ENCODE results near the gene RAC2.
A peak's percentile ranks its signal among the peaks of the same experiment; 100 is the strongest.

Gene RAC2

DNA sequence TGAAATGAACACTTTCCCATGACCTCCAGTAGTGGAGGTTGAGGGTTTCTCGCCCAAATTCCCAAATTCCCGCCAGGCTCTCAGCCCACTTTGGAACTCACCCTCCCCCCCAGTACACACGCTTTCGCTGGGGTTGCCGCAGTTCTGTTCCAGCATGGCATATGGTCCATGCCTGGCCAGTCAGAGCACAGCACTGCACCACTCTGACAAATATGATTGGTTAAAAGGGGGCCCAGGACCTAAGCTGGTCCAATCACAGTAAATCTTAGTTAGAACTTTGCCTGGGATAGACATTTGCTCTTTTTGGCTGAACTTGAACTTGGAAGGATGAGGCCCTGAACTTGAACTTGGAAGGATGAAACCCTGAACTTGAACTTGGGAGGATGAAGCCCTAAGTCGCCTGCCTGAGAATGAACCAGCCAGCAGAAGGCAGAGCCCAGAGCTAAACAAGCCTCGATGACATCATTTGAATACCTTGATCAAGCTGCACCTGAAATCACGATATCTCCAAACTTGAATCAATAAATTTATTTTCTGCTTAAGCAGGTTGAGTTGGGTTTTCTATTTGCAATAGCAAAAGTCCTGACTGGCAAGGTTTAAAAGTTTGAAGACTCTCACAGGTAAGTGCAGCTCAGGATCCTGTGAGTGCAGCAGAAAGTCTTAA is 19.2 kb downstream of the RAC2 start:
- H3K27ac ChIP-seq = peak overlapping the region; percentile 46; the same call in 1 of the 2 replicates
- peaks cover 90% of the 10 kb centered on the region for H3K4me1 ChIP-seq (ENCODE audit: low read depth, poor library complexity, severe bottlenecking)

DNA sequence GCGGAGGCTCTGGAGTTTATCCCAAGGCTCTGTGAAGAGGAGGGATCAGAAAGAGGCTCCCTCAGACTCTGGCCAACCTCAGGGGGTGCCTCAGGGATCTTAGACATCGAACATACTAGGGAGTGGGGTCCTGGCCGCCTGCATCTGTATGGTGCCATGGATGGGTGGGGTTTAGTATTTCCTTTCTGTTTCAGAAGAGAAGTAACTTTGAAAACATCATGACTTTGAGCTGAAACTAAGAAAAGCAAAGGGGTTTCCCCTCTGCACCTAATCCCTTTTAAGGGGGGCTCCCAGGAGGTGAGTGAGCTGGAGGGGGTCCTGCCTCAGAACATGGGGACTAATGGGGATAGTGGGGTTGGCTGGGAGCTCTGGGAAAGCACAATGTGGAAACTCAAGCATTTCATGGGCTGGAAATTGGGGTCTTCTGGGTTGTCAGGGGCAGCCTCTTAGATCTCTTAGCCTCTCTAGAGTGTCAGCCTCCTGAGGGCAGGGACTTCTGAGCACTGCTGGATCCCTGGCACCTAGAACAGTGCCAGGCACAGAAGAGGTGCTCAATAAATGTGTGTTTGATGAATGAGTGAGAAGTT is 20.0 kb downstream of the RAC2 start:
- no peak overlapping the region for H2AFZ ChIP-seq (ENCODE audit: low read depth)
- no peak overlapping the region for H3K4me3 ChIP-seq (IDR thresholded peaks at IDR 0.05; ENCODE audit: insufficient read depth, low read depth, low read length)
- peak overlapping the region; percentile 46 for H3K27ac ChIP-seq
- no peaks in the 10 kb centered on the region for H3K27me3 ChIP-seq (ENCODE audit: insufficient read depth, low read depth)
- H3K4me1 ChIP-seq (ENCODE audit: low read depth, poor library complexity, severe bottlenecking) = peaks cover 90% of the 10 kb centered on the region
- TF ChIP-seq, protein P1, sequence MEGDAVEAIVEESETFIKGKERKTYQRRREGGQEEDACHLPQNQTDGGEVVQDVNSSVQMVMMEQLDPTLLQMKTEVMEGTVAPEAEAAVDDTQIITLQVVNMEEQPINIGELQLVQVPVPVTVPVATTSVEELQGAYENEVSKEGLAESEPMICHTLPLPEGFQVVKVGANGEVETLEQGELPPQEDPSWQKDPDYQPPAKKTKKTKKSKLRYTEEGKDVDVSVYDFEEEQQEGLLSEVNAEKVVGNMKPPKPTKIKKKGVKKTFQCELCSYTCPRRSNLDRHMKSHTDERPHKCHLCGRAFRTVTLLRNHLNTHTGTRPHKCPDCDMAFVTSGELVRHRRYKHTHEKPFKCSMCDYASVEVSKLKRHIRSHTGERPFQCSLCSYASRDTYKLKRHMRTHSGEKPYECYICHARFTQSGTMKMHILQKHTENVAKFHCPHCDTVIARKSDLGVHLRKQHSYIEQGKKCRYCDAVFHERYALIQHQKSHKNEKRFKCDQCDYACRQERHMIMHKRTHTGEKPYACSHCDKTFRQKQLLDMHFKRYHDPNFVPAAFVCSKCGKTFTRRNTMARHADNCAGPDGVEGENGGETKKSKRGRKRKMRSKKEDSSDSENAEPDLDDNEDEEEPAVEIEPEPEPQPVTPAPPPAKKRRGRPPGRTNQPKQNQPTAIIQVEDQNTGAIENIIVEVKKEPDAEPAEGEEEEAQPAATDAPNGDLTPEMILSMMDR (conservative IDR thresholded peaks at IDR 0.05; ENCODE audit: low read depth, low read length) = no peak
- no peaks in the 10 kb centered on the region for H4K20me1 ChIP-seq (ENCODE audit: insufficient read depth)
- no peak overlapping the region for H3K9ac ChIP-seq
- peaks cover 3% of the 10 kb centered on the region; the same call in 1 of the 2 replicates for H3K79me2 ChIP-seq (ENCODE audit: insufficient read depth, low read depth)
- H3K4me2 ChIP-seq = peak overlapping the region; percentile 53
- H3K36me3 ChIP-seq (ENCODE audit: insufficient read depth) = peaks cover 5% of the 10 kb centered on the region; the same call in 1 of the 2 replicates

More for the DNA sequence above, 19.2 kb downstream of the RAC2 start:
- Histone ChIP-seq H4K20me1 (ENCODE audit: insufficient read depth) (no peaks in the 10 kb centered on the region), H3K27me3 (ENCODE audit: insufficient read depth, low read depth) (no peaks in the 10 kb centered on the region), H3K4me2 (peak overlapping the region; percentile 53; the same call in 1 of the 2 replicates), H3K4me3 (IDR thresholded peaks at IDR 0.05; ENCODE audit: insufficient read depth, low read depth, low read length) (no peak overlapping the region), H3K36me3 (ENCODE audit: insufficient read depth) (peaks cover 5% of the 10 kb centered on the region; the same call in 1 of the 2 replicates), H3K79me2 (ENCODE audit: insufficient read depth, low read depth) (peaks cover 11% of the 10 kb centered on the region; the same call in 1 of the 2 replicates), H3K9ac (no peak overlapping the region), H2AFZ (ENCODE audit: low read depth) (no peak overlapping the region)
- TF ChIP-seq, protein P1 (conservative IDR thresholded peaks at IDR 0.05; ENCODE audit: low read depth, low read length) = no peak

GRCh38 chr22:37222440-37222971 is 21.6 kb downstream of the RAC2 start:
- H4K20me1 ChIP-seq (ENCODE audit: insufficient read depth) = no peaks in the 10 kb centered on the region
- peak overlapping the region; percentile 9; the same call in 1 of the 2 replicates for H3K4me2 ChIP-seq
- TF ChIP-seq, protein P1 (conservative IDR thresholded peaks at IDR 0.05; ENCODE audit: low read depth, low read length) = no peak
- H3K79me2 ChIP-seq (ENCODE audit: insufficient read depth, low read depth) = no peaks in the 10 kb centered on the region
- peaks cover 5% of the 10 kb centered on the region; the same call in 1 of the 2 replicates for H3K36me3 ChIP-seq (ENCODE audit: insufficient read depth)
- H3K27me3 ChIP-seq (ENCODE audit: insufficient read depth, low read depth) = no peaks in the 10 kb centered on the region
- peaks cover 89% of the 10 kb centered on the region for H3K4me1 ChIP-seq (ENCODE audit: low read depth, poor library complexity, severe bottlenecking)
- H3K27ac ChIP-seq = peak overlapping the region; percentile 87; the same call in 1 of the 2 replicates
- no peak overlapping the region for H3K9ac ChIP-seq
- H3K4me3 ChIP-seq (IDR thresholded peaks at IDR 0.05; ENCODE audit: insufficient read depth, low read depth, low read length) = no peak overlapping the region
- H2AFZ ChIP-seq (ENCODE audit: low read depth) = no peak overlapping the region

DNA sequence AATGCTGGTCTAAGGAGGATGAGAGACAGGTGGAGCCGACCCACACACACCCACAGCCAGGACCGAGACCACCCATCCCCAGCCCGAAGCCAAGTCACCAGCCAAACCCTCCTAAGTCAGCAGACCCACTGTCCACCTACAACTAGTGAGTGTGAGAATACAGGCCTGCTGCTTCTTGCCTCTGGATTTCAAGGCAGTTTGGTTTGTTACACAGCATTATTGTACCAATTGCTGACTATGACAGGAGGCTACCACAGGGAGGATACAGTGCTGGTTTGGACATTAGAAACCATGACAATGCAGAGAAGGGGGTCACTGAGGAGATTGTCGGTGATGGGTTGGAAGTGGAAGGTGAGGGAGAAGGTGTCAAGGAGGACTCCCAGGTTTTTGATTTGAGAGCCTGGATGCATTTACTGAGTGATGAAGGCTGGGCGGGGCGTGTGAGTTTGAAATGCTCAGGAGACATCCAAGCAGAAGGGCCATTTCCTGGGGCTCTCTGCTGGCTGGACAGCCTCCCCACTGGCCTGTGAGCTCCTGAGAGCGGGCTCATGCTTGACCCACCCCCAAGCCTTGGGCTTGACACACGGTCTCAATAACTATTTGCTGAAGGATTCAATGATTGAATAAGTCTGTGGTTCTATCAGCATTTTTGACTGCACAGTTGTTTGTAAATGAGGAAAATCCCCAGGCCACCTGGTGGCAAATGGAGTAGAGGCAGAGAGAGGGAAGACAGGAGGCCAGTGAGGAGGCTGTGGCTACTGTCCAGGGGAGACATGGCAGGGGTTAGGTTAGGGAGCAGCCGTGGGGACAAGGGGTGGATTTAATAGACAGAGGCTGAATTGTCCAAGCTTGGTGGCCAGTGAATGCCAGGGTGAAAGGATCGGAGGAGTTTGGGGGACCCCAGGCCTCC is 22.4 kb downstream of the RAC2 start:
- Histone ChIP-seq H3K27me3 (ENCODE audit: insufficient read depth, low read depth) (no peaks in the 10 kb centered on the region), H3K9ac (no peak overlapping the region), H3K36me3 (ENCODE audit: insufficient read depth) (peaks cover 5% of the 10 kb centered on the region; the same call in 1 of the 2 replicates), H4K20me1 (ENCODE audit: insufficient read depth) (no peaks in the 10 kb centered on the region), H3K79me2 (ENCODE audit: insufficient read depth, low read depth) (no peaks in the 10 kb centered on the region), H3K4me2 (peak overlapping the region; percentile 91; the same call in 1 of the 2 replicates), H3K4me1 (ENCODE audit: low read depth, poor library complexity, severe bottlenecking) (peaks cover 97% of the 10 kb centered on the region), H3K27ac (peak overlapping the region; percentile 87; the same call in 1 of the 2 replicates), H3K4me3 (IDR thresholded peaks at IDR 0.05; ENCODE audit: insufficient read depth, low read depth, low read length) (no peak overlapping the region), H2AFZ (ENCODE audit: low read depth) (no peak overlapping the region)
- TF ChIP-seq, protein P1 (conservative IDR thresholded peaks at IDR 0.05; ENCODE audit: low read depth, low read length) = no peak

Measured in KMS-11 (cell line).